ENCODE data around the gene USP49. TPM values are rescaled to one million over a fixed set of nuclear protein-coding genes. Genes with fewer than 3 reads are reported as not detected.

Gene USP49
- total and polyA plus RNA-seq, 4 donors, result 1.8 to 8.6 (median 3.6) TPM

GRCh38 chr6:41791984-41792383 is 103.2 kb downstream of the USP49 start:
- ATAC-seq (ENCODE audit: insufficient read depth, low FRiP score) (no peak), DNase-seq (no peak)
- Histone ChIP-seq H3K4me3 (no peak overlapping the region), H3K9me3 (ENCODE audit: control insufficient read depth in 4 of 4, insufficient read depth in 3 of 4, low read length in 3 of 4) (no peaks in the 10 kb centered on the region), H3K27ac (ENCODE audit: low read depth in 1 of 2, low read length in 1 of 2) (no peak overlapping the region), H3K36me3 (ENCODE audit: control insufficient read depth in 4 of 4, insufficient read depth in 4 of 4, low read length in 4 of 4) (peaks cover 8 to 39% (median 23%) of the 10 kb centered on the region in 4 donors), H3K9ac (ENCODE audit: insufficient read depth in 1 of 2, low read length in 2 of 2) (no peak overlapping the region), H3K27me3 (ENCODE audit: control insufficient read depth in 3 of 3, insufficient read depth in 3 of 3, low read length in 2 of 3) (no peaks in the 10 kb centered on the region), H3K4me1 (ENCODE audit: control insufficient read depth in 5 of 5, insufficient read depth in 5 of 5, low read length in 5 of 5) (peaks cover 0 to 9% (median 0%) of the 10 kb centered on the region in 5 donors)
- TF ChIP-seq CTCF (IDR thresholded peaks at IDR 0.05; ENCODE audit: control extremely low read depth, extremely low read depth), result no peak
- 86 to 95% methylated on average over 4 of the region's 4 CpGs for WGBS, 2 donors

- Histone ChIP-seq H3K36me3 (ENCODE audit: control insufficient read depth in 4 of 4, insufficient read depth in 4 of 4, low read length in 4 of 4) (peaks cover 8 to 39% (median 21%) of the 10 kb centered on the region in 4 donors), H3K4me3 (no peak overlapping the region), H3K9me3 (ENCODE audit: control insufficient read depth in 4 of 4, insufficient read depth in 3 of 4, low read length in 3 of 4) (no peaks in the 10 kb centered on the region), H3K27ac (ENCODE audit: low read depth in 1 of 2, low read length in 1 of 2) (no peak overlapping the region), H3K9ac (ENCODE audit: insufficient read depth in 1 of 2, low read length in 2 of 2) (no peak overlapping the region), H3K4me1 (ENCODE audit: control insufficient read depth in 5 of 5, insufficient read depth in 5 of 5, low read length in 5 of 5) (peaks cover 0 to 9% (median 0%) of the 10 kb centered on the region in 5 donors), H3K27me3 (ENCODE audit: control insufficient read depth in 3 of 3, insufficient read depth in 3 of 3, low read length in 2 of 3) (no peaks in the 10 kb centered on the region)
- DNase-seq, result no peak
- no peak for ATAC-seq (ENCODE audit: insufficient read depth, low FRiP score)
- WGBS, 2 donors, result 72 to 98% methylated on average over 1 of the region's 1 CpG
- TF ChIP-seq CTCF (IDR thresholded peaks at IDR 0.05; ENCODE audit: control extremely low read depth, extremely low read depth), result no peak
These were observed 103.9 kb downstream of the USP49 start for GRCh38 chr6:41791305-41791704.

- 99 to 100% methylated on average over 1 of the region's 1 CpG for WGBS, 2 donors
- TF ChIP-seq CTCF (IDR thresholded peaks at IDR 0.05; ENCODE audit: control extremely low read depth, extremely low read depth), result no peak
- H3K4me1 ChIP-seq (ENCODE audit: control insufficient read depth in 5 of 5, insufficient read depth in 5 of 5, low read length in 5 of 5), result peaks cover 2 to 13% (median 9%) of the 10 kb centered on the region in 5 donors
- no peak for ATAC-seq (ENCODE audit: insufficient read depth, low FRiP score)
- H3K9me3 ChIP-seq (ENCODE audit: control insufficient read depth in 4 of 4, insufficient read depth in 3 of 4, low read length in 3 of 4), result no peaks in the 10 kb centered on the region
- no peak for DNase-seq
- no peak overlapping the region for H3K9ac ChIP-seq (ENCODE audit: insufficient read depth in 1 of 2, low read length in 2 of 2)
- H3K4me3 ChIP-seq, result no peak overlapping the region
- H3K27me3 ChIP-seq (ENCODE audit: control insufficient read depth in 3 of 3, insufficient read depth in 3 of 3, low read length in 2 of 3), result no peaks in the 10 kb centered on the region
- no peak overlapping the region for H3K27ac ChIP-seq (ENCODE audit: low read depth in 1 of 2, low read length in 1 of 2)
- H3K36me3 ChIP-seq (ENCODE audit: control insufficient read depth in 4 of 4, insufficient read depth in 4 of 4, low read length in 4 of 4), result peaks cover 8 to 35% (median 19%) of the 10 kb centered on the region in 4 donors
These were observed 105.1 kb downstream of the USP49 start for GRCh38 chr6:41790045-41790444.

GRCh38 chr6:41789390-41789724 is 105.8 kb downstream of the USP49 start:
- Histone ChIP-seq H3K36me3 (ENCODE audit: control insufficient read depth in 4 of 4, insufficient read depth in 4 of 4, low read length in 4 of 4) (peaks cover 8 to 32% (median 19%) of the 10 kb centered on the region in 4 donors), H3K4me3 (no peak overlapping the region), H3K9ac (ENCODE audit: insufficient read depth in 1 of 2, low read length in 2 of 2) (no peak overlapping the region), H3K4me1 (ENCODE audit: control insufficient read depth in 5 of 5, insufficient read depth in 5 of 5, low read length in 5 of 5) (peaks cover 2 to 15% (median 9%) of the 10 kb centered on the region in 5 donors), H3K27me3 (ENCODE audit: control insufficient read depth in 3 of 3, insufficient read depth in 3 of 3, low read length in 2 of 3) (no peaks in the 10 kb centered on the region), H3K9me3 (ENCODE audit: control insufficient read depth in 4 of 4, insufficient read depth in 3 of 4, low read length in 3 of 4) (no peaks in the 10 kb centered on the region), H3K27ac (ENCODE audit: low read depth in 1 of 2, low read length in 1 of 2) (no peak overlapping the region)
- no peak for DNase-seq
- TF ChIP-seq CTCF (IDR thresholded peaks at IDR 0.05; ENCODE audit: control extremely low read depth, extremely low read depth), result no peak
- no peak for ATAC-seq (ENCODE audit: insufficient read depth, low FRiP score)
- WGBS, 2 donors, result 74 to 84% methylated on average over 3 of the region's 3 CpGs
